Measurements from ENCODE around the gene PLK2.

- no peak for TF ChIP-seq CTCF (IDR thresholded peaks at IDR 0.05)
- TF ChIP-seq POLR2AphosphoS5 (IDR thresholded peaks at IDR 0.05) = no peak
- no peak for TF ChIP-seq POLR2A (IDR thresholded peaks at IDR 0.05)
These were observed 3.9 kb downstream of the PLK2 start for GRCh38 chr5:58456026-58456425.
